GM12892 (cell line): Measurements from ENCODE around the gene HECW1.

ENCODE experiments used
- POLR2A ChIP-seq: IDR thresholded peaks from 2 replicates; pipeline ENCODE4 v1.6.1; 2011; ENCODE audit warnings: low read depth, low read length, control low read depth
- POLR2AphosphoS5 ChIP-seq: IDR thresholded peaks from 2 replicates; pipeline ENCODE4 v1.6.1; 2011; ENCODE audit warnings: low read depth, low read length, control low read depth
- TAF1 ChIP-seq: IDR thresholded peaks from 2 replicates; pipeline ENCODE4 v1.6.1; 2011; ENCODE audit warnings: low read depth, mild to moderate bottlenecking, control low read depth, low read length, borderline replicate concordance

DNA sequence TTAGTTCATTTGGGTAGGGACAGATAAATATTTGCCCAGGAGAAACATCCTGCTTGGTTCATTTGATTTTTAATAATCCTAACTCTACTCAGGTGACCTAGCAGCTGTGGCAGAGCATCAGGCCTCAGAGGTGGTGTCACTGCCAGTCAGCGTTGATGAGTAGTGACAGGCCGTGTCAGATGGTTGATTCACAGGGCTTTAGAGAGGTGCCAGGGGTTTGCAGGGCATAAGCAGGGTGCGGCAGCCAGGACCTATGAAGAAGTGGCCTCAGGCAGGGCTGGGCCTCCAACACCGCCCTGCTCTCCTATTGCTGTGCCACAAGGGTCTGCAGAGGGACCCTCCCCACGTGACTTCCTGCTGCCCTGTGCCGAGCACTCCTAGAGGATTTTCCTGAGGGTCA lies 128.1 kb downstream of the HECW1 start:
- TF ChIP-seq POLR2AphosphoS5 (no peak), TAF1 (no peak), POLR2A (no peak)
